ENCODE measurements around the gene LRMDA.

- no peak for TF ChIP-seq CTCF (IDR thresholded peaks at IDR 0.05; ENCODE audit: low read depth, low read length)
- TF ChIP-seq EZH2phosphoT487 (IDR thresholded peaks at IDR 0.05; ENCODE audit: low read depth): no peak
Observed at GRCh38 chr10:76315240-76315639, 883.8 kb downstream of the LRMDA start.

All from OCI-LY3 (cell line).